Osteoblast (primary cell): ENCODE measurements around the gene BRICD5. TPM values are rescaled to one million over a fixed set of nuclear protein-coding genes. Genes with fewer than 3 reads are reported as not detected.

Experiments
- DNase-seq: peaks from one replicate; pipeline ENCODE4 v3.0.0; 2011; ENCODE audit warnings: low spot score, mixed read lengths; ENCODE audit not compliant: insufficient read length; ENCODE audit errors: missing footprints
- H2AFZ ChIP-seq: 2 replicates; pipeline ENCODE4 v1.6.0; 2011; ENCODE audit warnings: mild to moderate bottlenecking, low read length
- H3K27ac ChIP-seq: 2 replicates; pipeline ENCODE4 v1.5.1; 2011; ENCODE audit warnings: mild to moderate bottlenecking, low read depth, low read length, moderate library complexity
- H3K27me3 ChIP-seq: 2 replicates; pipeline ENCODE4 v1.6.0; 2012; ENCODE audit warnings: mild to moderate bottlenecking, control low read depth, inconsistent platforms, low read length, moderate library complexity; ENCODE audit not compliant: insufficient read depth
- H3K36me3 ChIP-seq: 2 replicates; pipeline ENCODE4 v1.5.1; 2011; ENCODE audit warnings: mild to moderate bottlenecking, low read length, control low read depth, moderate library complexity; ENCODE audit not compliant: insufficient read depth
- H3K4me1 ChIP-seq: 2 replicates; pipeline ENCODE4 v1.5.1; 2011; ENCODE audit warnings: mild to moderate bottlenecking, low read length, control low read depth, moderate library complexity; ENCODE audit not compliant: insufficient read depth
- H3K4me2 ChIP-seq: 2 replicates; pipeline ENCODE4 v1.6.0; 2011; ENCODE audit warnings: mild to moderate bottlenecking, low read length; ENCODE audit not compliant: insufficient read depth
- H3K4me3 ChIP-seq: fragments of 200-600 bp; sonication (generic); 3 replicates; pipeline ENCODE4 v1.5.1; 2012; ENCODE audit warnings: mild to moderate bottlenecking, low read length, inconsistent platforms; ENCODE audit not compliant: insufficient read depth
- H3K79me2 ChIP-seq: 2 replicates; pipeline ENCODE4 v1.6.0; 2012; ENCODE audit warnings: mild to moderate bottlenecking, low read length, control low read depth, inconsistent platforms; ENCODE audit not compliant: insufficient read depth
- H3K9me3 ChIP-seq: 2 replicates; pipeline ENCODE4 v1.5.1; 2011; ENCODE audit warnings: low read depth, low read length, control low read depth
- H4K20me1 ChIP-seq: 2 replicates; pipeline ENCODE4 v1.6.0; 2012; ENCODE audit warnings: mild to moderate bottlenecking, low read length, control low read depth; ENCODE audit not compliant: insufficient read depth
- CTCF ChIP-seq: IDR thresholded peaks from 2 replicates; pipeline ENCODE4 v1.5.1; 2011; ENCODE audit warnings: mild to moderate bottlenecking, low read depth, low read length, moderate library complexity; ENCODE audit errors: extremely low read depth
- total RNA-seq: library from RNA; depleted of rRNA; stranded (reverse); fragments of >200 nt; gene quantifications from 2 replicates; pipeline ENCODE4 v1.2.3, GENCODE V29; 2012

BRICD5 gene
- total RNA-seq, 1 donor, result 2.5 TPM

GRCh38 chr16:2256531-2257140, 46.0 kb upstream of the BRICD5 start:
- peak overlapping the region; percentile 23 for H3K27ac ChIP-seq
- no peak overlapping the region for H3K4me3 ChIP-seq
- peaks cover 25% of the 10 kb centered on the region for H4K20me1 ChIP-seq
- H3K27me3 ChIP-seq, result no peaks in the 10 kb centered on the region
- peaks cover 7% of the 10 kb centered on the region for H3K4me1 ChIP-seq
- H3K4me2 ChIP-seq, result no peak overlapping the region
- no peak overlapping the region for H2AFZ ChIP-seq
- no peaks in the 10 kb centered on the region for H3K9me3 ChIP-seq
- peaks cover 83% of the 10 kb centered on the region for H3K36me3 ChIP-seq
- peaks cover 50% of the 10 kb centered on the region for H3K79me2 ChIP-seq
- TF ChIP-seq CTCF, result no peak
- DNase-seq, result peak; percentile 63

- Histone ChIP-seq H3K4me1 (peaks cover 15% of the 10 kb centered on the region), H4K20me1 (peaks cover 21% of the 10 kb centered on the region), H3K4me3 (no peak overlapping the region), H3K27me3 (no peaks in the 10 kb centered on the region), H3K27ac (no peak overlapping the region), H3K4me2 (no peak overlapping the region), H3K36me3 (peaks cover 54% of the 10 kb centered on the region), H3K9me3 (no peaks in the 10 kb centered on the region), H3K79me2 (peaks cover 41% of the 10 kb centered on the region), H2AFZ (no peak overlapping the region)
- no peak for TF ChIP-seq CTCF
- peak; percentile 74 for DNase-seq
Measured at GRCh38 chr16:2253293-2253692, 42.6 kb upstream of the BRICD5 start.

GRCh38 chr16:2252806-2253148, 42.1 kb upstream of the BRICD5 start:
- no peaks in the 10 kb centered on the region for H3K9me3 ChIP-seq
- no peak overlapping the region for H3K4me3 ChIP-seq
- peaks cover 49% of the 10 kb centered on the region for H3K36me3 ChIP-seq
- no peak overlapping the region for H3K27ac ChIP-seq
- H3K79me2 ChIP-seq, result peaks cover 36% of the 10 kb centered on the region
- DNase-seq, result peak; percentile 61
- H3K4me2 ChIP-seq, result no peak overlapping the region
- peaks cover 15% of the 10 kb centered on the region for H3K4me1 ChIP-seq
- no peak for TF ChIP-seq CTCF
- H4K20me1 ChIP-seq, result peaks cover 21% of the 10 kb centered on the region
- no peaks in the 10 kb centered on the region for H3K27me3 ChIP-seq
- no peak overlapping the region for H2AFZ ChIP-seq

GRCh38 chr16:2251296-2252111, 40.8 kb upstream of the BRICD5 start, which contains the start of gene ECI1:
ECI1 (minus strand) TSS chr16:2251587; CDS start chr16:2251566, 21 bp downstream.
- Histone ChIP-seq H3K4me3 (peak within 1 kb of the TSS; percentile 81), H3K9me3 (no peaks in the 10 kb centered on the region), H3K36me3 (peaks cover 39% of the 10 kb centered on the region), H3K27me3 (no peaks in the 10 kb centered on the region), H3K4me2 (peak within 1 kb of the TSS; percentile 79), H3K27ac (peak within 1 kb of the TSS; percentile 57), H3K79me2 (peaks cover 24% of the 10 kb centered on the region), H4K20me1 (peaks cover 13% of the 10 kb centered on the region), H2AFZ (peak within 1 kb of the TSS; percentile 35), H3K4me1 (peaks cover 15% of the 10 kb centered on the region)
- DNase-seq, result peak; percentile 100
- peak; percentile 45 for TF ChIP-seq CTCF
